GM19438 (cell line): ENCODE measurements around the gene CYP46A1.
A peak's percentile ranks its signal among the peaks of the same experiment; 100 is the strongest.
"Not testable (repeated sequence)": the region's sequence is repeated elsewhere in the genome, so short reads cannot be mapped to it uniquely, and the experiment has no call there.

Source experiments
- ATAC-seq: cut with Tn5 transposase; IDR thresholded peaks from one replicate; pipeline ENCODE4 v1.9.1; 2021; ENCODE audit warnings: low read depth; ENCODE audit not compliant: unreplicated experiment

The CYP46A1 gene

GRCh38 chr14:99683619-99684409, at the start of gene CYP46A1:
TSS of gene CYP46A1 (plus strand) at chr14:99684298. CDS start at chr14:99684418, 120 bp downstream.
- ATAC-seq = peak; percentile 93

- no peak for ATAC-seq
Observed at GRCh38 chr14:99634443-99634842, 49.7 kb upstream of the CYP46A1 start.

GRCh38 chr14:99635116-99635515, 49.0 kb upstream of the CYP46A1 start:
- ATAC-seq = no peak

GRCh38 chr14:99636487-99636886, 47.6 kb upstream of the CYP46A1 start:
- no peak for ATAC-seq

- no peak for ATAC-seq
Observed at GRCh38 chr14:99637624-99638023, 46.5 kb upstream of the CYP46A1 start.

- not testable (repeated sequence) for ATAC-seq
Observed at GRCh38 chr14:99642771-99643170, 41.3 kb upstream of the CYP46A1 start.

GRCh38 chr14:99643343-99643742, 40.8 kb upstream of the CYP46A1 start:
- no peak for ATAC-seq

GRCh38 chr14:99644035-99644587, 40.0 kb upstream of the CYP46A1 start:
- no peak for ATAC-seq

- no peak for ATAC-seq
Observed at GRCh38 chr14:99644723-99645544, 39.2 kb upstream of the CYP46A1 start, which contains the start of gene HHIPL1. TSS of gene HHIPL1 (plus strand) at chr14:99645129. CDS start at chr14:99645208, 79 bp downstream.

GRCh38 chr14:99645545-99646505, 38.3 kb upstream of the CYP46A1 start:
- ATAC-seq = no peak

- ATAC-seq = no peak
Observed at GRCh38 chr14:99647411-99647810, 36.7 kb upstream of the CYP46A1 start.

GRCh38 chr14:99648027-99648784, 35.9 kb upstream of the CYP46A1 start:
- no peak for ATAC-seq

- no peak for ATAC-seq
Observed at GRCh38 chr14:99649219-99649618, 34.9 kb upstream of the CYP46A1 start.

GRCh38 chr14:99649643-99650042, 34.5 kb upstream of the CYP46A1 start:
- ATAC-seq = no peak

- no peak for ATAC-seq
Observed at GRCh38 chr14:99650189-99650588, 33.9 kb upstream of the CYP46A1 start.

GRCh38 chr14:99651953-99652746, 31.9 kb upstream of the CYP46A1 start:
- no peak for ATAC-seq

- ATAC-seq = no peak
Observed at GRCh38 chr14:99654235-99654985, 29.7 kb upstream of the CYP46A1 start.

GRCh38 chr14:99655521-99655920, 28.6 kb upstream of the CYP46A1 start:
- no peak for ATAC-seq
